ENCODE measurements around the gene OLAH.
A peak's percentile ranks its signal among the peaks of the same experiment; 100 is the strongest.

The OLAH gene

DNA sequence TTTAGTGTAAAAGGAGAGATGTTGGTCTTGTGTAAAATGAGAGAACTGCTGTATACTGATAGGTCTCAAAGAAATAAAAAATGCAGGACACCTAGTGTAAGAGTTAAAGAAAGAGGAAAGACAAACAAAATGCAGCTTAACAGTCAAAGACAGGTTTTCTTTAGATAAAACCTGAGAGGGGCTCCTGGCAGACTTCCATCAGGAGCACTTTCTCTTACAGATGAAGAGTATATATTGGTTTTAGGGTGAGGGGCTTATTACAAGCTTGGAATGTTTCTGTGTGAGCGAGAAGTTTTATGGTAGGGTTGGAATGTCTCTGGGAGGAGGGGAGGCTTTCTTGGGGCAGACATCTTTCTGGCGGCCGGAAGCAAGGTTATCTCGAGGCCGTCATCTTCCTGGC is 28.6 kb downstream of the OLAH start:
- Histone ChIP-seq H3K27me3 (ENCODE audit: control insufficient read depth, insufficient read depth, low read length) (no peaks in the 10 kb centered on the region), H3K4me3 (ENCODE audit: low read depth, low read length) (no peak overlapping the region), H3K9me3 (ENCODE audit: control insufficient read depth, insufficient read depth, low read length) (peaks cover 26% of the 10 kb centered on the region), H3K9ac (ENCODE audit: low read depth, low read length) (no peak overlapping the region), H3K27ac (ENCODE audit: low read depth, low read length) (no peak overlapping the region), H3K4me1 (ENCODE audit: control insufficient read depth, insufficient read depth, low read length) (no peaks in the 10 kb centered on the region), H3K36me3 (ENCODE audit: control insufficient read depth, insufficient read depth, low read length) (peaks cover 2% of the 10 kb centered on the region; the same call in 1 of the 2 replicates)

DNA sequence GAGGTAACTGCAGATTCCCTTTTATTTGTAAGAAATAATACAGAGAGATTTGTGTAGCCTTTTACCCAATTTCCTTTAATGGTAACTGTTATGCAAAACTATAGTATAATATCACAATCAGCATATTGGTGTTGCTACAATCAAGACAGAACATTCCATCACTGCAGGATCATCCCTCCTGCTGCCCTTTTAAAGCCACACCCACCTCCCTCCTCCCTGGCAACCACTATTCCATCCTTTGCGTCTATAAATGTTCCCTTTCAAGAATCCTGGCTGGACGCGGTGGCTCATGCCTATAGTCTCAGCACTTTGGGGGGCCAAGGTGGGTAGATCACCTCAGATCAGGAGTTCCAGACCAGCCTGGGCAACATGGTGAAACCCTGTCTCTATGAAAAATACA is 31.7 kb downstream of the OLAH start:
- no peak overlapping the region for H3K9ac ChIP-seq (ENCODE audit: low read depth, low read length)
- H3K4me1 ChIP-seq (ENCODE audit: control insufficient read depth, insufficient read depth, low read length), result no peaks in the 10 kb centered on the region
- H3K4me3 ChIP-seq (ENCODE audit: low read depth, low read length), result no peak overlapping the region
- peaks cover 2% of the 10 kb centered on the region; the same call in 1 of the 2 replicates for H3K36me3 ChIP-seq (ENCODE audit: control insufficient read depth, insufficient read depth, low read length)
- no peaks in the 10 kb centered on the region for H3K27me3 ChIP-seq (ENCODE audit: control insufficient read depth, insufficient read depth, low read length)
- H3K9me3 ChIP-seq (ENCODE audit: control insufficient read depth, insufficient read depth, low read length), result peaks cover 26% of the 10 kb centered on the region
- H3K27ac ChIP-seq (ENCODE audit: low read depth, low read length), result no peak overlapping the region

DNA sequence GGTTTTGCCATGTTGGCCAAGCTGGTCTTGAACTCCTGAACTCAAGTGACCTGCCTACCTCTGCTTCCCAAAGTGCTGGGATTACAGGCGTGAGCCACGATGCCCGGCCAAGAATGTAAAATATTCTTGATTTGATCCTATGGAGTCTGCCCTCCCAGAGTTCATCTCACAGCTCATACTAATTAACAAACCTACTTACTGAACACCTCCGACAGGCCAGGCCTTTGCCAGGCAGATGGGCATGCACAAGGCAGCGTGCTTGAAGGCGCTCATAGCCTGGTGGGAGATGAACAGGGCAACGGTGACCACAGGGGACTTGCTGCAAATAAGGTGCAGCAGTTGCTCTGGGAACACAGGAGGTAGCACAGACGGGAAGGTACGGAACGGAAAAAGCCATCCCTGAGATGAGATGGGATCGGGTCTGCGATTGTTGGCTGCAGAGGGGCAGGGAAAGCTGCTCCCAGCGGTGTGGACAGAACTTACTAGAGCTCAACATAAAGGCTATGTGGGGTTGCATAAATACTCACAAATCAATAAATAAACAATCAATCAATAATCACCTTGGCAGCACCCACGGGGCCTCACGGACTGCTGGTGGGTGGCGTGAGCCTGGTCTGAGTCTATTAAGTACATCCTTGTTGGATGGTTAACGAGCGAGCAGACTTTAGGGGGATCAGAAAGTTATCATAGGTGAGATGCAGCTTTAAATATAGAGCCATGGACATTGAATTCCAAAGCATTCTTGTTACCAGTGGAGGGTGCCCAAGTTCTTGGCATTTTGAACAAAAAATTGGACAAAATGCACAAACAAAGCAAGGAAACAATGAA is 40.1 kb downstream of the OLAH start:
- H3K4me1 ChIP-seq (ENCODE audit: control insufficient read depth, insufficient read depth, low read length), result peaks cover 12% of the 10 kb centered on the region
- no peaks in the 10 kb centered on the region for H3K36me3 ChIP-seq (ENCODE audit: control insufficient read depth, insufficient read depth, low read length)
- H3K9me3 ChIP-seq (ENCODE audit: control insufficient read depth, insufficient read depth, low read length), result no peaks in the 10 kb centered on the region
- no peaks in the 10 kb centered on the region for H3K27me3 ChIP-seq (ENCODE audit: control insufficient read depth, insufficient read depth, low read length)
- H3K27ac ChIP-seq (ENCODE audit: low read depth, low read length), result no peak overlapping the region
- H3K4me3 ChIP-seq (ENCODE audit: low read depth, low read length), result peak overlapping the region; percentile 19; the same call in 1 of the 2 replicates
- 0 out of 2 replicates have a peak overlapping the region, but pooled peaks have one; percentile 10 for H3K9ac ChIP-seq (ENCODE audit: low read depth, low read length)

DNA sequence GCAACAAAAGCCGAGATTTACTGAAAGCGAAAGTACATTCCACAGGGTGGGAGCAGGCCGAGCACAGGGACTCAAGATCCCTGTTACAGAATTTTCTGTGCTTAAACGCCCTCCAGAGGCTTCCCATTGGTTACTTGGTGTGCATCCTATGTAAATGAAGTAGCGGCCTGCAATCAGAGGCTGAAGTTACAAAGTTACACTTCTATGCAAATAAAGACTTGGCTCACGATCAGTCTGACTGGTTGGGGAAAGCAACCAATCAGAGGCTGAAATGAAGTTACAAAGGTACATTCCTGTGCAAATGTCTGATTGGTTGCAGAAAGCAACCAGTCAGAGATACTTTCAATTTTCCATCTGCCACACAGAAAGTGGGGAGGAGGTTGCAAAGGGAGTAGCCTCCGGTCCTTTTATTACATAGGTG is 40.8 kb downstream of the OLAH start:
- no peaks in the 10 kb centered on the region for H3K27me3 ChIP-seq (ENCODE audit: control insufficient read depth, insufficient read depth, low read length)
- H3K9me3 ChIP-seq (ENCODE audit: control insufficient read depth, insufficient read depth, low read length), result no peaks in the 10 kb centered on the region
- H3K9ac ChIP-seq (ENCODE audit: low read depth, low read length), result 0 out of 2 replicates have a peak overlapping the region, but pooled peaks have one; percentile 10
- H3K36me3 ChIP-seq (ENCODE audit: control insufficient read depth, insufficient read depth, low read length), result no peaks in the 10 kb centered on the region
- peak overlapping the region; percentile 19; the same call in 1 of the 2 replicates for H3K4me3 ChIP-seq (ENCODE audit: low read depth, low read length)
- H3K27ac ChIP-seq (ENCODE audit: low read depth, low read length), result no peak overlapping the region
- peaks cover 12% of the 10 kb centered on the region for H3K4me1 ChIP-seq (ENCODE audit: control insufficient read depth, insufficient read depth, low read length)

- H3K4me1 ChIP-seq (ENCODE audit: control insufficient read depth, insufficient read depth, low read length), result peaks cover 12% of the 10 kb centered on the region
- H3K9ac ChIP-seq (ENCODE audit: low read depth, low read length), result peak within 1 kb of the TSS; percentile 70; the same call in 1 of the 2 replicates
- no peaks in the 10 kb centered on the region for H3K9me3 ChIP-seq (ENCODE audit: control insufficient read depth, insufficient read depth, low read length)
- H3K27ac ChIP-seq (ENCODE audit: low read depth, low read length), result no peak within 1 kb of the TSS
- peak within 1 kb of the TSS; percentile 84 for H3K4me3 ChIP-seq (ENCODE audit: low read depth, low read length)
- no peaks in the 10 kb centered on the region for H3K36me3 ChIP-seq (ENCODE audit: control insufficient read depth, insufficient read depth, low read length)
- H3K27me3 ChIP-seq (ENCODE audit: control insufficient read depth, insufficient read depth, low read length), result no peaks in the 10 kb centered on the region
These were observed 44.9 kb downstream of the OLAH start, which contains the start of gene ACBD7 for GRCh38 chr10:15088428-15089261. ACBD7 (minus strand) TSS chr10:15088776; CDS start chr10:15088728, 48 bp downstream.

DNA sequence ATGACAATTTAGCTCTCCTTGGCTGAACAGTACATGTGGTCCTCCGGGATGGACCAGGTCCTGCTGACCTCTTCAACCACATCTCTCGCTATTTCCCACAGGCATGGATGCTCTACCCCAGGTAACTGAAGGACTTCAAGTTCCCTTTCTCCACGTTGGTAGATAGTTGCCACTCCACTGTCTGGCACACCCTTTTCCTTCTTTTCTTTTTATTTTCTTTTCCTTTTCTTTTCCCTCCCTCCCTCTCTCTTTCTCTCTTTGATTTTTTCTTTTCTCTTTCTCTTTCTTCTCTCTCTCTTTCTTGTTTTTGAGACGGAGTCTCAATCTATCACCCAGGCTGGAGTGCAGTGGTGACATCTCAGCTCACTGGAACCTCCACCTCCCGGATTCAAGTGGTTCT is 47.7 kb downstream of the OLAH start:
- no peak overlapping the region for H3K27ac ChIP-seq (ENCODE audit: low read depth, low read length)
- H3K9me3 ChIP-seq (ENCODE audit: control insufficient read depth, insufficient read depth, low read length), result no peaks in the 10 kb centered on the region
- H3K9ac ChIP-seq (ENCODE audit: low read depth, low read length), result no peak overlapping the region

GRCh38 chr10:15092855-15093408 is 49.2 kb downstream of the OLAH start:
- H3K27ac ChIP-seq (ENCODE audit: low read depth, low read length), result no peak overlapping the region
- no peak overlapping the region for H3K9ac ChIP-seq (ENCODE audit: low read depth, low read length)
- H3K4me1 ChIP-seq (ENCODE audit: control insufficient read depth, insufficient read depth, low read length), result no peaks in the 10 kb centered on the region
- H3K36me3 ChIP-seq (ENCODE audit: control insufficient read depth, insufficient read depth, low read length), result no peaks in the 10 kb centered on the region
- no peak overlapping the region for H3K4me3 ChIP-seq (ENCODE audit: low read depth, low read length)
- H3K27me3 ChIP-seq (ENCODE audit: control insufficient read depth, insufficient read depth, low read length), result no peaks in the 10 kb centered on the region
- H3K9me3 ChIP-seq (ENCODE audit: control insufficient read depth, insufficient read depth, low read length), result no peaks in the 10 kb centered on the region

More for the DNA sequence above, 47.7 kb downstream of the OLAH start:
- no peaks in the 10 kb centered on the region for H3K4me1 ChIP-seq (ENCODE audit: control insufficient read depth, insufficient read depth, low read length)
- no peak overlapping the region for H3K4me3 ChIP-seq (ENCODE audit: low read depth, low read length)
- no peaks in the 10 kb centered on the region for H3K36me3 ChIP-seq (ENCODE audit: control insufficient read depth, insufficient read depth, low read length)
- H3K27me3 ChIP-seq (ENCODE audit: control insufficient read depth, insufficient read depth, low read length), result no peaks in the 10 kb centered on the region

- no peaks in the 10 kb centered on the region for H3K4me1 ChIP-seq (ENCODE audit: control insufficient read depth, insufficient read depth, low read length)
- peaks cover 13% of the 10 kb centered on the region; the same call in 1 of the 2 replicates for H3K36me3 ChIP-seq (ENCODE audit: control insufficient read depth, insufficient read depth, low read length)
- H3K9ac ChIP-seq (ENCODE audit: low read depth, low read length), result no peak overlapping the region
- H3K4me3 ChIP-seq (ENCODE audit: low read depth, low read length), result peak overlapping the region; percentile 96
- no peaks in the 10 kb centered on the region for H3K27me3 ChIP-seq (ENCODE audit: control insufficient read depth, insufficient read depth, low read length)
- no peaks in the 10 kb centered on the region for H3K9me3 ChIP-seq (ENCODE audit: control insufficient read depth, insufficient read depth, low read length)
- peak overlapping the region; percentile 100 for H3K27ac ChIP-seq (ENCODE audit: low read depth, low read length)
These were observed 52.9 kb downstream of the OLAH start for GRCh38 chr10:15096661-15097010.

GRCh38 chr10:15097011-15097812 is 53.5 kb downstream of the OLAH start, which contains the start of gene RPP38:
RPP38 (plus strand) TSS chr10:15097355; CDS start chr10:15103315, 5,960 bp downstream.
- Histone ChIP-seq H3K4me1 (ENCODE audit: control insufficient read depth, insufficient read depth, low read length) (no peaks in the 10 kb centered on the region), H3K27ac (ENCODE audit: low read depth, low read length) (peak within 1 kb of the TSS; percentile 100), H3K9me3 (ENCODE audit: control insufficient read depth, insufficient read depth, low read length) (no peaks in the 10 kb centered on the region), H3K4me3 (ENCODE audit: low read depth, low read length) (peak within 1 kb of the TSS; percentile 96), H3K36me3 (ENCODE audit: control insufficient read depth, insufficient read depth, low read length) (peaks cover 19% of the 10 kb centered on the region), H3K27me3 (ENCODE audit: control insufficient read depth, insufficient read depth, low read length) (no peaks in the 10 kb centered on the region), H3K9ac (ENCODE audit: low read depth, low read length) (peak within 1 kb of the TSS; percentile 98)

DNA sequence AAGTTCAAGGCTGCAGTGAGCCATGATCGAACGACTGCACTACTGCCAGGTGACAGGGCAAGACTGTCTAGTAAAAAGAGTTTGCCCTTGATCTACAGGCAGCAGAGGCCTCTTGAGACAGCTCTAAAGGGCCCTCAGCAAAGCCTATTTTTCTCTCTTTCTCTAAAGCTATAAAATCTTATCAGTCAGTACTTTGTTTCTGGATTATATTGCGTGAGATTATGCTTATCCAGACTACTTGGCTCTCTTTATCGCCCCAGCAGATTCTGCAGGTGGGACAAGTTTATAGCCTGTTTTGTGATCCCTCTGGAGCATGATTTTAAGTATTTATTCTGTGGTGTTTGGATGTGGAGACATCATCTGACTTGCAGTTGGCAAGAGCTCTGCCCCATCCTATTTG is 56.1 kb downstream of the OLAH start:
- Histone ChIP-seq H3K27ac (ENCODE audit: low read depth, low read length) (no peak overlapping the region), H3K27me3 (ENCODE audit: control insufficient read depth, insufficient read depth, low read length) (no peaks in the 10 kb centered on the region), H3K9ac (ENCODE audit: low read depth, low read length) (no peak overlapping the region), H3K4me1 (ENCODE audit: control insufficient read depth, insufficient read depth, low read length) (no peaks in the 10 kb centered on the region), H3K4me3 (ENCODE audit: low read depth, low read length) (no peak overlapping the region), H3K36me3 (ENCODE audit: control insufficient read depth, insufficient read depth, low read length) (peaks cover 42% of the 10 kb centered on the region), H3K9me3 (ENCODE audit: control insufficient read depth, insufficient read depth, low read length) (no peaks in the 10 kb centered on the region)

All from HUES48 (cell line).